Measurements from ENCODE around the gene OR2V2.

- TF ChIP-seq, protein P1, sequence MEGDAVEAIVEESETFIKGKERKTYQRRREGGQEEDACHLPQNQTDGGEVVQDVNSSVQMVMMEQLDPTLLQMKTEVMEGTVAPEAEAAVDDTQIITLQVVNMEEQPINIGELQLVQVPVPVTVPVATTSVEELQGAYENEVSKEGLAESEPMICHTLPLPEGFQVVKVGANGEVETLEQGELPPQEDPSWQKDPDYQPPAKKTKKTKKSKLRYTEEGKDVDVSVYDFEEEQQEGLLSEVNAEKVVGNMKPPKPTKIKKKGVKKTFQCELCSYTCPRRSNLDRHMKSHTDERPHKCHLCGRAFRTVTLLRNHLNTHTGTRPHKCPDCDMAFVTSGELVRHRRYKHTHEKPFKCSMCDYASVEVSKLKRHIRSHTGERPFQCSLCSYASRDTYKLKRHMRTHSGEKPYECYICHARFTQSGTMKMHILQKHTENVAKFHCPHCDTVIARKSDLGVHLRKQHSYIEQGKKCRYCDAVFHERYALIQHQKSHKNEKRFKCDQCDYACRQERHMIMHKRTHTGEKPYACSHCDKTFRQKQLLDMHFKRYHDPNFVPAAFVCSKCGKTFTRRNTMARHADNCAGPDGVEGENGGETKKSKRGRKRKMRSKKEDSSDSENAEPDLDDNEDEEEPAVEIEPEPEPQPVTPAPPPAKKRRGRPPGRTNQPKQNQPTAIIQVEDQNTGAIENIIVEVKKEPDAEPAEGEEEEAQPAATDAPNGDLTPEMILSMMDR (IDR thresholded peaks at IDR 0.05; ENCODE audit: insufficient read depth, low read depth, low read length): no peak
- TF ChIP-seq EZH2 (IDR thresholded peaks at IDR 0.05; ENCODE audit: insufficient read depth, low read length): peak; percentile 8
Observed at GRCh38 chr5:181170237-181170825, 22.9 kb downstream of the OR2V2 start.
